ENCODE measurements around the gene NUDCD3.

The NUDCD3 gene

DNA sequence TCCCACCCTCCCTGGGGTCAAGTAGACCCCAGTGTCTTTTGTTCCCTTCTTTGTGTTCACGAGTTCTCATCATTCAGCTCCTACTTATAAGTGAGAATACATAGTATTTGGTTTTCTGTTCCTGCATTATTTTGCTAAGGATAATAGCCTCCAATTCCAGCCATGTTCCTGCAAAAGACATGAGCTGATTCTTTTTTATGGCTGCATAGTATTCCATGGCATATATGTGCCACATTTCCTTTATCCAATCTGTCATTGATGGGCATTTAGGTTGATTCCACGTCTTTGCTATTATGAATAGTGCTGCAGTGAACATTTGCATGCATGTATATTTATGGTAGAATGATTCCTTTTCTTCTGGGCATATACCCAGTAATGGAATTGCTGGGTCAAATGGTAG is 136.8 kb downstream of the NUDCD3 start:
- H3K27ac ChIP-seq: no peak overlapping the region
- POLR2A ChIA-PET (ENCODE audit: low non-redundant PET): no interaction called here
- DNase-seq (ENCODE audit: low spot score): no peak
- TF ChIP-seq, protein P1, sequence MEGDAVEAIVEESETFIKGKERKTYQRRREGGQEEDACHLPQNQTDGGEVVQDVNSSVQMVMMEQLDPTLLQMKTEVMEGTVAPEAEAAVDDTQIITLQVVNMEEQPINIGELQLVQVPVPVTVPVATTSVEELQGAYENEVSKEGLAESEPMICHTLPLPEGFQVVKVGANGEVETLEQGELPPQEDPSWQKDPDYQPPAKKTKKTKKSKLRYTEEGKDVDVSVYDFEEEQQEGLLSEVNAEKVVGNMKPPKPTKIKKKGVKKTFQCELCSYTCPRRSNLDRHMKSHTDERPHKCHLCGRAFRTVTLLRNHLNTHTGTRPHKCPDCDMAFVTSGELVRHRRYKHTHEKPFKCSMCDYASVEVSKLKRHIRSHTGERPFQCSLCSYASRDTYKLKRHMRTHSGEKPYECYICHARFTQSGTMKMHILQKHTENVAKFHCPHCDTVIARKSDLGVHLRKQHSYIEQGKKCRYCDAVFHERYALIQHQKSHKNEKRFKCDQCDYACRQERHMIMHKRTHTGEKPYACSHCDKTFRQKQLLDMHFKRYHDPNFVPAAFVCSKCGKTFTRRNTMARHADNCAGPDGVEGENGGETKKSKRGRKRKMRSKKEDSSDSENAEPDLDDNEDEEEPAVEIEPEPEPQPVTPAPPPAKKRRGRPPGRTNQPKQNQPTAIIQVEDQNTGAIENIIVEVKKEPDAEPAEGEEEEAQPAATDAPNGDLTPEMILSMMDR (conservative IDR thresholded peaks at IDR 0.05; ENCODE audit: low read depth): no peak
- CTCF ChIA-PET: no interaction called here

DNA sequence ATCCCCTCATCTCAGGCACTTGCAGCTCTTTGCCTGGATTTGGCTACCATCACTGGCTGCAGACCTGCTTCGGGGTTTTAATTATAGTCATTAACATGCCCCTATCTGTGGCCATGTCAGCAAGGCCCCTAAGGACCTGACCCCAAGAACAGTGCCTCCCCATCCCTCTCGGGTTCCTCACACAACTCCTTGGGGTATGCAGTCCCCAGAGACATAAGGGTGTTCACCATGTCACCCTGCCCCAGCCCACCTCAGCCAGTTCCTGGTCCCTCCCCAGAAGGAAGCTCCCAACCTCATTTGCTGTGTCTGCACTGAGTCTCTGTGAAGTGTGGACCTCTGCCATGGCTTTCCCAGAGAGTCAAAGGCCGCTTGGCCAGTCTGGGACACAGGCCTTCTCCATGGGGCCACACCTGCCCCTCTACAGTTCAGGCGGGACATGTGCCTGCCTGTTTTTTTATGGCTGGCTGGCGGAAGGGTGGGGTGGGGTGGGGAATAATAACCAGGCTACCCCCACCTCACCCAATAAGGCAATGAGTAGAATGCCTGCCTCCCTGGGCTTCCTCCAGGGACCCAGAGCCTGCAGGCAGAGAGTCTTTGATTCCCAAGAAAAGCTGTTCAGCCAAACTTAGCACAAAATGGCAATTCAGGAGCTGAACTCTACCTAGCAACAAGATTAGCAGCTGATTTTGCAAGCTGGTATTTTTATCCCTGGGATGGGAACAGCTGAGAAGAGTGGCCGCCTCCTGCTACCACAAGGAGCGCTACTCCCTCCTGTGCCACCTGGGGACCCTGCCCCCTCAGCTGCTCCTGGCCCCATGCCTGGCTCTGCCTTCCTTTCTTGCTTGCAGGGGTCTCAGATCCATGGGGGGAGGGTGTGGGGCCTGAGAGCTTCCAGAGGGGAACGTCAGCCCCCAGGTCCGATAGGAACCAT is 141.3 kb downstream of the NUDCD3 start:
- no peak for DNase-seq (ENCODE audit: low spot score)
- ChIA-PET CTCF (interaction anchor here (1.3 kb wide), 1 partner anchor 109 kb away, joined by 3 read pairs; no protein-coding TSS in a partner anchor), POLR2A (ENCODE audit: low non-redundant PET) (no interaction called here)
- TF ChIP-seq, protein P1 (conservative IDR thresholded peaks at IDR 0.05; ENCODE audit: low read depth): no peak
- peak overlapping the region; percentile 63 for H3K27ac ChIP-seq

DNA sequence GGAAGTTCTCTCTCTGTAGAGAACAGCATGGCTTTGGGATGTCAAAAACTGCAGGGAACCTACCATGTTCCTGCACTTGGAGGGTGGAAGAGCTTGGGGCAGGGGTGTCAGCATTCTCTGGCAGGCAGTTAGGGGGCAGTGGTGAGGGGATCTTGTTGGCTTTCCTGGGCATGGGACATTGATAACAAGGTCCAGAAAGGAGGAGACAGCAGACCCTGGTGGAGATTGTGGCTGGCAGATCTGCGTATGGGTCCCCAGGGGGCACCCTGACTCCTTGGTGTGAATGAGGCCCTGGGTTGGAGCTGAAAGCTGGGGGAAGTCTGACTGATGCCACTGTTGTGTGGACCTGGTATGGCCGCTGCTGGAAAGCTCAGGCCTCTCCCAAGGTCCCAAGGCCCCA is 142.2 kb downstream of the NUDCD3 start:
- ChIA-PET POLR2A (ENCODE audit: low non-redundant PET) (no interaction called here), CTCF (interaction anchor here (0.6 to 1.3 kb wide), 2 partner anchors 108 to 198 kb away, joined by 3 read pairs; no protein-coding TSS in a partner anchor)
- DNase-seq (ENCODE audit: low spot score): no peak
- H3K27ac ChIP-seq: peak overlapping the region; percentile 63
- TF ChIP-seq, protein P1 (conservative IDR thresholded peaks at IDR 0.05; ENCODE audit: low read depth): no peak

- H3K27ac ChIP-seq: peak overlapping the region; percentile 63; the same call in 1 of the 2 replicates
- CTCF ChIA-PET: interaction anchor here (0.6 kb wide), 1 partner anchor 198 kb away, joined by 3 read pairs; no protein-coding TSS in a partner anchor
- TF ChIP-seq, protein P1 (conservative IDR thresholded peaks at IDR 0.05; ENCODE audit: low read depth): no peak
- POLR2A ChIA-PET (ENCODE audit: low non-redundant PET): no interaction called here
- no peak for DNase-seq (ENCODE audit: low spot score)
Measured at GRCh38 chr7:44347546-44348114, 142.8 kb downstream of the NUDCD3 start.

GRCh38 chr7:44346063-44346462 is 144.4 kb downstream of the NUDCD3 start:
- CTCF ChIA-PET: no interaction called here
- POLR2A ChIA-PET (ENCODE audit: low non-redundant PET): no interaction called here
- TF ChIP-seq, protein P1 (conservative IDR thresholded peaks at IDR 0.05; ENCODE audit: low read depth): no peak
- DNase-seq (ENCODE audit: low spot score): no peak
- no peak overlapping the region for H3K27ac ChIP-seq

DNA sequence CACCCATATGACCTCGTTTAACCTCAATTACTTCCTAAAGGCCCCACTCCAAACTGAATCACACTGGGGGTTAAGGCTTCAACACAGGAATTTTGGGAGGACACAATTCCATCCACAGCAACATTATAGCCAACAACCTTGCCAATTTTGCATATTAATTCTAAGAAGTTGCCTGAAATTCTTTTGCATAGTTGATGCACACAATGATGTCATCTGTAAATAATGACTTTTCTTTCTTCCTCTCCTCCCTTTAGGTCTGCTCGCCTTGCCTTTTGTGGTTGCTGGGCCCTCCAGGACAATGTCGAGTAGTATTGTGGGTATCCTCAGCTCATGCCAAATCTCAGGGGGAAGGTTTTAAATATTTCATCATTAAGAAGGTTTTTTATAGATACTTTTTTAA is 149.1 kb downstream of the NUDCD3 start:
- no peak overlapping the region for H3K27ac ChIP-seq
- DNase-seq (ENCODE audit: low spot score): no peak
- POLR2A ChIA-PET (ENCODE audit: low non-redundant PET): no interaction called here
- TF ChIP-seq, protein P1 (conservative IDR thresholded peaks at IDR 0.05; ENCODE audit: low read depth): no peak
- CTCF ChIA-PET: interaction anchor here (0.6 kb wide), 1 partner anchor 18 kb away, joined by 3 read pairs; no protein-coding TSS in a partner anchor

All from RWPE1 (cell line).